Activated CD8-positive, alpha-beta T cell treated with anti-CD3 and anti-CD28 coated beads for 36 hours (primary cell): ENCODE results near the gene PTPRD. TPM values are rescaled to one million over a fixed set of nuclear protein-coding genes. Genes with fewer than 3 reads are reported as not detected.

ENCODE experiments used
- ATAC-seq: fragments of 200-7000 bp; cut with Tn5 transposase; one replicate; pipeline ENCODE4 v1.10.0; 2021; ENCODE audit warnings: mild to moderate bottlenecking, moderate library complexity
- CTCF ChIA-PET: fragments of 350-600 bp; sonication (Branson Sonifier 250); formaldehyde crosslinking; loops from one replicate; lab custom pipeline; 2021; ENCODE audit warnings: antibody characterized with exemption; lab: Charles Lee
- POLR2A ChIA-PET: fragments of 350-600 bp; sonication (Branson Sonifier 250); formaldehyde crosslinking; loops from one replicate; lab custom pipeline; 2021; ENCODE audit warnings: antibody characterized with exemption; lab: Charles Lee
- DNase-seq: peaks from one replicate; pipeline ENCODE4 v3.0.0-alpha.2; 2020
- H3K27ac Mint-ChIP-seq: one replicate; pipeline ENCODE4 v1.8.0; 2021; ENCODE audit warnings: mild to moderate bottlenecking, mixed read lengths
- H3K27me3 Mint-ChIP-seq: one replicate; pipeline ENCODE4 v1.8.0; 2021; ENCODE audit warnings: mixed read lengths
- H3K36me3 Mint-ChIP-seq: one replicate; pipeline ENCODE4 v1.8.0; 2021; ENCODE audit warnings: low read depth, mixed read lengths
- H3K4me1 Mint-ChIP-seq: one replicate; pipeline ENCODE4 v1.8.0; 2021; ENCODE audit warnings: low read depth, mixed read lengths
- H3K4me3 Mint-ChIP-seq: one replicate; pipeline ENCODE4 v1.8.0; 2021; ENCODE audit warnings: mild to moderate bottlenecking, moderate library complexity, mixed read lengths
- H3K9me3 Mint-ChIP-seq: one replicate; pipeline ENCODE4 v1.8.0; 2021; ENCODE audit warnings: mixed read lengths
- intact Hi-C: fragments of 100-400 bp; cut with micrococcal nuclease; formaldehyde crosslinking; loops from one replicate; pipeline ENCODE4 v1.10.0; 2022
- total RNA-seq, 2 experiments: library from RNA; stranded (reverse); gene quantifications; one replicate each; pipeline ENCODE4 v1.2.3, GENCODE V29; 2021
- TF ChIP-seq, protein P1 (sequence below): fragments of 200-600 bp; IDR thresholded peaks from one replicate; pipeline ENCODE4 v1.8.0; 2022; ENCODE audit warnings: antibody characterized with exemption, mild to moderate bottlenecking

PTPRD gene
- total RNA-seq, 2 experiments from 2014 or later, result not detected

DNA sequence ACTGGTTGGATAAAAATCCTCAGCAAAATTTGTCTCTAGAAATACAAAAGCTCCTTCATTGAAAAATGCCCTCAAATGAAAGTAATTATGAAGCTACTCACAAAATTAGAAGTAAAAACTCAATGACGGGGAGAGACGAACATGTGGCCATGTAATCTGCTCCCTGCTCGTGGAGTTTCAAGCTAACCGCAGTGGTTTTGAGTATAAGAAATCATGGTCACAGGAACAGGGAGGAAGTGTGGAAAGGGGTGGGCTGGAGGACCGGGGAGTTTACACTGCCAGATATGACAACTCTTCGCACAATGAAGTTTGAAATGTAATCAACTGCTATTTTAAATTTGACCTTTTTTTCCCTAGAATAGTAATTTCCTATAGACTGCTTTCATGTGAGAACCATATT, 2047.8 kb downstream of the PTPRD start:
- no peaks in the 10 kb centered on the region for H3K36me3 Mint-ChIP-seq
- no peak overlapping the region for H3K4me3 Mint-ChIP-seq
- H3K27me3 Mint-ChIP-seq, result no peaks in the 10 kb centered on the region
- TF ChIP-seq, protein P1, sequence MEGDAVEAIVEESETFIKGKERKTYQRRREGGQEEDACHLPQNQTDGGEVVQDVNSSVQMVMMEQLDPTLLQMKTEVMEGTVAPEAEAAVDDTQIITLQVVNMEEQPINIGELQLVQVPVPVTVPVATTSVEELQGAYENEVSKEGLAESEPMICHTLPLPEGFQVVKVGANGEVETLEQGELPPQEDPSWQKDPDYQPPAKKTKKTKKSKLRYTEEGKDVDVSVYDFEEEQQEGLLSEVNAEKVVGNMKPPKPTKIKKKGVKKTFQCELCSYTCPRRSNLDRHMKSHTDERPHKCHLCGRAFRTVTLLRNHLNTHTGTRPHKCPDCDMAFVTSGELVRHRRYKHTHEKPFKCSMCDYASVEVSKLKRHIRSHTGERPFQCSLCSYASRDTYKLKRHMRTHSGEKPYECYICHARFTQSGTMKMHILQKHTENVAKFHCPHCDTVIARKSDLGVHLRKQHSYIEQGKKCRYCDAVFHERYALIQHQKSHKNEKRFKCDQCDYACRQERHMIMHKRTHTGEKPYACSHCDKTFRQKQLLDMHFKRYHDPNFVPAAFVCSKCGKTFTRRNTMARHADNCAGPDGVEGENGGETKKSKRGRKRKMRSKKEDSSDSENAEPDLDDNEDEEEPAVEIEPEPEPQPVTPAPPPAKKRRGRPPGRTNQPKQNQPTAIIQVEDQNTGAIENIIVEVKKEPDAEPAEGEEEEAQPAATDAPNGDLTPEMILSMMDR, result no peak
- ATAC-seq (no peak), DNase-seq (peak; percentile 7)
- H3K4me1 Mint-ChIP-seq, result no peaks in the 10 kb centered on the region
- H3K9me3 Mint-ChIP-seq, result no peaks in the 10 kb centered on the region
- CTCF ChIA-PET, result no interaction called here
- no peak overlapping the region for H3K27ac Mint-ChIP-seq
- POLR2A ChIA-PET, result no interaction called here
- intact Hi-C loops, result no loop called here

DNA sequence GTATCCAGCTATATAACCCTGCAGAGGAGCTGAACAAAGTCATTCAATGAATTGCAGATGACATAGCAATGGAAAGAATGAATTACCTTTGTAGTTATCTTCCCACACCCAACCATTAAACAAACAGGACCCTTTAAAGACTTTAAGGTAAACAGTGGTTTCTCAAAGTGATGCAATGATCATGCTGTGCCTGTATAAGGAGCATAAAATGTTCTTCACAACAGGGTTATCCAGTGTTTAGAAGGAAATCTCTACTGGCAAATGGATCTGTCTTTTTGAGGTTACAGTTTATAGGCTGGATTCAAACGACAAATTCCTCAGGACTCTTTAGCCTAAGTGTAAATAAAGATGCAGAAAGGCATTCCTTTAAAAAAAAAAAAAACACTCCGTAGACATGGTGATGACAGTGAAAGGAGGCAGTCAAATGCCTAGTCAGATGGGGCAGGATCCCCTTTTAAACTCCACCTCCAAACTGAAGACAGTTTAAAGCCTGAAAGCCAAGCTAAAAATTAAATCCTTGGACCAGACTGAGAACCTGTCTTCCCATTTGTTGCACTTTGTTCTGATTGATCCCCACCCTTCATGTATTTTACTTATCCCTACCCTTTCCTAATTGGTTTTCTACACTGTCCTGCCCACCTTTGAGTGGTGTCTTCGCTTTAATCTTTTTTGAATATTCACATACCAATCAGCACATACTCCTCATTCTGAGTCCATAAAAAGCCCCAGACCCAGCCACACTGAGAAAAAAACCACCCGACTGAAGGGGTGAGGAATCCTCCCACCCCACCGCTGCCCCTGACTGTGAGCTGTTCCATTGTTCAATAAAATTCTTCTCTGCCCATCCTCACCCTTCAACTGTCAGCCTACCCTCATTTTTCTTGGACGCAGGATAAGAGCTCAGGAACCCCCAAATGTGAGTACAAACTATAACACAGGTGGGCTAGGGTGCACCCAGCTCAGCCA, 2052.0 kb downstream of the PTPRD start:
- CTCF ChIA-PET, result no interaction called here
- intact Hi-C loops, result no loop called here
- ATAC-seq, result no peak
- DNase-seq, result no peak
- H3K4me3 Mint-ChIP-seq, result no peak overlapping the region
- H3K4me1 Mint-ChIP-seq, result no peaks in the 10 kb centered on the region
- no peaks in the 10 kb centered on the region for H3K36me3 Mint-ChIP-seq
- POLR2A ChIA-PET, result no interaction called here
- no peaks in the 10 kb centered on the region for H3K9me3 Mint-ChIP-seq
- no peak overlapping the region for H3K27ac Mint-ChIP-seq
- TF ChIP-seq, protein P1, result no peak
- no peaks in the 10 kb centered on the region for H3K27me3 Mint-ChIP-seq

DNA sequence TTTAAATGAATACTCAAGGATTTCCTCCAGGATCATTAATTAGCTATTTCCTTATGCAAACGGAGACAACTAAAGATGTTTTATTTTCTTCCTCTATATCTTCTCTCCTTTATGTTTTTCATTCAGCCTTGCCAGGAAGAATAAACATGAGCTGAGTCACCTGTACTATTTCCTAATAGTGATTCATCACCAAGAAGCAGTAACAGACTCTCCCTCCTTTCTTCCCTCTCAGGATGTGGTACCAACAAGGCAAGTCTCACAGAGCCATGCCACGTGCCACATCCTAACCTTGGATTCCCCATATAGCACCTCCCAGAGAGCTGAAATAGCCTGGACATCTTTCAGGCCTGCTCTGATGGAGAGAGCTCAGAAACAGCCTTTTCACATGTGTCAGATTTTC, 2054.6 kb downstream of the PTPRD start:
- ATAC-seq (no peak), DNase-seq (no peak)
- intact Hi-C loops, result no loop called here
- CTCF ChIA-PET, result no interaction called here
- Mint-ChIP-seq H3K4me1 (no peaks in the 10 kb centered on the region), H3K4me3 (no peak overlapping the region), H3K27ac (no peak overlapping the region), H3K9me3 (no peaks in the 10 kb centered on the region), H3K27me3 (no peaks in the 10 kb centered on the region), H3K36me3 (no peaks in the 10 kb centered on the region)
- TF ChIP-seq, protein P1, result no peak
- POLR2A ChIA-PET, result no interaction called here

DNA sequence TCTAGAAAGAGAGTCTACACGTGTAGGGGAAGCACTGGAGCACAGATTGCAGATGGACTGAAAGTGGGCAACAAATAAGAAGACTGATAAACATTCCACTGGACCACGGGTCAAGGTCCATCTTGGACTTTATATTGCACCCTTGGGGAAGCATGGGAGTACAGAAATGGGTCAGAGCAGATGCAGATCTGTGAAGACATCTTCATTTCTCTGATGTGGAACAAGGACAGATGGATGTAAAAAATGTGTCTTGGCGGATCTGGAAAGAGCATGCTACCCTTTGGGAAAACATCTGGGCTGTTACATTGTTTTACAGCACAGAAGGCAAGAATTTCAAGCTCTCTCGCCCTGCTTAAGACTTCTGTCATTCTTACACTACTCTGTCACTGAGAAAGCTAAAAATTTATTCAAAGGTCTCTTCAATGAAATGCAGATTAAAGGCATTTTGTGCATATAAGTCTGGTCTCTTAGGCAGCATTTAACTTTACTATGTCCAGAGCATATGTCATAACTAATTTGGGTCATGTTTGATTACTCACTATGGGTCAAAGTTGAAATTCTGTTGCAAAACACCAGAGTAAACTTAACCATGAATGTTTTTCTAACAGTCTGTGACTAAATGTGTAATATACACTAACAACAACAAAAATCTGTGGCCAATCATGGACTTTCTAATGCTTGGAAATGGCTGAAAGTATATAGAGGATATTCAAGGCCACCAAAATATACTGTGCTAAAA, 2056.9 kb downstream of the PTPRD start:
- no peaks in the 10 kb centered on the region for H3K36me3 Mint-ChIP-seq
- intact Hi-C loops, result no loop called here
- DNase-seq (no peak), ATAC-seq (no peak)
- H3K4me3 Mint-ChIP-seq, result no peak overlapping the region
- ChIA-PET POLR2A (no interaction called here), CTCF (no interaction called here)
- TF ChIP-seq, protein P1, result no peak
- H3K27me3 Mint-ChIP-seq, result no peaks in the 10 kb centered on the region
- H3K9me3 Mint-ChIP-seq, result no peaks in the 10 kb centered on the region
- H3K27ac Mint-ChIP-seq, result no peak overlapping the region
- H3K4me1 Mint-ChIP-seq, result no peaks in the 10 kb centered on the region

DNA sequence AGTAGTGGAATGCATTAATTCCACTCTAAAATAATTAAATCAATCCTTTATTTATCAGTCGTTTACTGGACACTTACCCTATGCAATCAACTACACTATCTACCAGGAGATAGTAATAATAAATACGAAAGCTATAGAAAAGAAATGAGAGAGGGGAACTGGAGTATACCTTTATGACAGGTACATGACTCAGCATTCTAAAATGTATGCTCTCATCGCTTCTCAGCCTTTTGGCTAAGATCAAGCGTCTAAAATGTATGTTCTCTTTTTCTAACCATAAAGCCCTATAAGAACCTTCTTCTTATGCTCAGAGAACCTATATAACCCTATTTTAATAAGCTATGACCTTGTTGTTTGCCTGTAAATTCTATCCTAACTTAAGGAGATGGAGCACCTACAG, 2059.4 kb downstream of the PTPRD start:
- TF ChIP-seq, protein P1, result no peak
- no peaks in the 10 kb centered on the region for H3K36me3 Mint-ChIP-seq
- CTCF ChIA-PET, result no interaction called here
- POLR2A ChIA-PET, result no interaction called here
- DNase-seq (no peak), ATAC-seq (no peak)
- H3K27ac Mint-ChIP-seq, result no peak overlapping the region
- H3K4me1 Mint-ChIP-seq, result no peaks in the 10 kb centered on the region
- H3K27me3 Mint-ChIP-seq, result no peaks in the 10 kb centered on the region
- intact Hi-C loops, result no loop called here
- H3K9me3 Mint-ChIP-seq, result no peaks in the 10 kb centered on the region
- no peak overlapping the region for H3K4me3 Mint-ChIP-seq
